ENCODE results near the gene C2orf80.
"Not testable (repeated sequence)": the region's sequence is repeated elsewhere in the genome, so short reads cannot be mapped to it uniquely, and the experiment has no call there.

The C2orf80 gene

DNA sequence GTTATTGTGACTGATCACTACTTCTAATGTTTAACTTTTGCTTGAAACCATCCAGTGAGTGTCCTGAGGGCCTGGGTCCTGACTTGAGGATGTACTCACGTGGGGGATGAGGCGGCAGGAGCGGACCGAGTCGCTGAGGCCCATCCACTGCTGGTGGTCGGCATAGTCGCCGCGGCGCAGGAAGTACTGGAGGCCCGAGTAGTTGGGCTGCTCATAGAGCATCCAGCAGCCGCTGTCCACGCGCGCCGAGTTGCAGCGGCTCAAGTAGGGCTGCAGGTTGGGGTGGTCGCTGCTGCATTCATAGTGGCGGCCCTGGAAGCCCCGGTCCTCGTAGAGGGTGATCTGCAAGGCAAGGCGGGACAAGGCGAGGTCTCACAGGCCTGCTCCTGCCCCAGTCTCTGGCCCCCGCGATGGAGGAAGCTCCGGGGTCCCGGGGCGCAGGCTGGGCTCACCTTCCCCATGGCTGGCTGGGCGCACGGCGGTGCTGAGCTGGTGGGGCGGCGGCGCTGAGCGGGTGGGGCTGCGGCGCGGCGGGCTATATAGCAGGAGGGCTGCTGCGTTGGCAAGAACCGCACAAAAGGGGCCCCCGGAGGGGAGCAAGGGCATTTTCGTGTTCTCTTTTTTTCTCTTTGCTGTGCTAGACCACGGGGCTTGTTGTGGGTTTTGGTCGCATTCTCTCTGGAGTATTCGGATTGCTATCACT, 65.7 kb downstream of the C2orf80 start, which contains the start of gene CRYGD:
Gene CRYGD (minus strand): TSS at position 512 of the 703 bp plus-strand sequence. CDS start 51 bp downstream, at position 461.
- TF ChIP-seq CEBPB (IDR thresholded peaks at IDR 0.05); ZBTB7A (IDR thresholded peaks at IDR 0.05; ENCODE audit: low read depth); RAD21 (IDR thresholded peaks at IDR 0.05; ENCODE audit: low read depth): not testable (repeated sequence)

DNA sequence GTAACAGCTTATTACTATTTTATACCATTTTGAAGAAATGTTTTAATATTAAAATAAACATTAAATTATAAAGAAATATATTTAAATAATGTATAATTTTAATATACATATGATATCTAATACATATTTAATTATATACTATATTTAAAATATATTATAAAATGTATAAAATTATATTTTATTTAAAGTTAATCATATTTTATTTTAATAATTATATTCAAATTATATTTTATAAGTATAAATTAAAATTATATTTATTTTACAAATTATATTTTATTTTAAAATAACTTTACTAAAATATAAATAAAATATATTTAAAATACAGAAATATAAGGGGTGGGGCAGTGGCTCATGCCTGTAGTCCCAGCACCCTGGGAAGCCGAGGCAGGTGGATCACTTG, 67.6 kb downstream of the C2orf80 start:
- TF ChIP-seq YY1 (IDR thresholded peaks at IDR 0.05; ENCODE audit: low read depth) (no peak), TEAD4 (IDR thresholded peaks at IDR 0.05) (no peak), CEBPB (IDR thresholded peaks at IDR 0.05) (no peak), TCF12 (IDR thresholded peaks at IDR 0.05; ENCODE audit: low read depth) (no peak), RAD21 (IDR thresholded peaks at IDR 0.05; ENCODE audit: low read depth) (no peak), MAX (IDR thresholded peaks at IDR 0.05) (no peak), REST (IDR thresholded peaks at IDR 0.05; ENCODE audit: low read depth) (no peak), ZBTB7A (IDR thresholded peaks at IDR 0.05; ENCODE audit: low read depth) (no peak), TAF1 (IDR thresholded peaks at IDR 0.05; ENCODE audit: low read depth) (no peak), CREB1 (IDR thresholded peaks at IDR 0.05; ENCODE audit: low read depth) (no peak), FOXM1 (IDR thresholded peaks at IDR 0.05; ENCODE audit: borderline replicate concordance, low read depth) (no peak), NFIC (IDR thresholded peaks at IDR 0.05) (no peak), EGR1 (IDR thresholded peaks at IDR 0.05) (no peak), EP300 (IDR thresholded peaks at IDR 0.05; ENCODE audit: borderline replicate concordance) (no peak)
- TF ChIP-seq, protein P1, sequence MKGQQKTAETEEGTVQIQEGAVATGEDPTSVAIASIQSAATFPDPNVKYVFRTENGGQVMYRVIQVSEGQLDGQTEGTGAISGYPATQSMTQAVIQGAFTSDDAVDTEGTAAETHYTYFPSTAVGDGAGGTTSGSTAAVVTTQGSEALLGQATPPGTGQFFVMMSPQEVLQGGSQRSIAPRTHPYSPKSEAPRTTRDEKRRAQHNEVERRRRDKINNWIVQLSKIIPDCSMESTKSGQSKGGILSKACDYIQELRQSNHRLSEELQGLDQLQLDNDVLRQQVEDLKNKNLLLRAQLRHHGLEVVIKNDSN (IDR thresholded peaks at IDR 0.05) = no peak

- no peak for TF ChIP-seq CREB1 (IDR thresholded peaks at IDR 0.05; ENCODE audit: low read depth)
- TF ChIP-seq EP300 (IDR thresholded peaks at IDR 0.05; ENCODE audit: borderline replicate concordance) = no peak
- TF ChIP-seq, protein P1 (IDR thresholded peaks at IDR 0.05) = no peak
- TF ChIP-seq RAD21 (IDR thresholded peaks at IDR 0.05; ENCODE audit: low read depth) = no peak
- TF ChIP-seq ZBTB7A (IDR thresholded peaks at IDR 0.05; ENCODE audit: low read depth) = no peak
- no peak for TF ChIP-seq TEAD4 (IDR thresholded peaks at IDR 0.05)
- TF ChIP-seq YY1 (IDR thresholded peaks at IDR 0.05; ENCODE audit: low read depth) = no peak
- TF ChIP-seq TCF12 (IDR thresholded peaks at IDR 0.05; ENCODE audit: low read depth) = no peak
- no peak for TF ChIP-seq FOXM1 (IDR thresholded peaks at IDR 0.05; ENCODE audit: borderline replicate concordance, low read depth)
These were observed 70.9 kb downstream of the C2orf80 start for GRCh38 chr2:208118918-208119317.
